WTC11 (cell line): ENCODE measurements around the gene CCDC83. TPM values are rescaled to one million over a fixed set of nuclear protein-coding genes. Genes with fewer than 3 reads are reported as not detected.

Experiments used
- ATAC-seq: fragments of 200-7000 bp; cut with Tn5 transposase; 2 replicates; pipeline ENCODE4 v1.10.0; 2021; ENCODE audit warnings: mild to moderate bottlenecking, moderate library complexity
- CTCF ChIA-PET: fragments of 300-600 bp; sonication (Branson Sonifier 250); formaldehyde crosslinking; loops from one replicate; lab custom pipeline; 2021; ENCODE audit warnings: antibody characterized with exemption; lab: Charles Lee
- POLR2A ChIA-PET: fragments of 350-600 bp; sonication (Branson Sonifier 250); formaldehyde crosslinking; loops from one replicate; lab custom pipeline; 2021; ENCODE audit warnings: antibody characterized with exemption; lab: Charles Lee
- DNase-seq: peaks from one replicate; pipeline ENCODE4 v3.0.0; 2021; ENCODE audit warnings: low spot score
- H3K27ac Mint-ChIP-seq: 2 replicates; pipeline ENCODE4 v1.8.0; 2021; ENCODE audit warnings: mixed read lengths
- H3K27me3 Mint-ChIP-seq: 2 replicates; pipeline ENCODE4 v1.8.0; 2021; ENCODE audit warnings: low read depth, mild to moderate bottlenecking, moderate library complexity, mixed read lengths
- H3K36me3 Mint-ChIP-seq: 2 replicates; pipeline ENCODE4 v1.8.0; 2021; ENCODE audit warnings: mixed read lengths
- H3K4me1 Mint-ChIP-seq: 2 replicates; pipeline ENCODE4 v1.8.0; 2022; ENCODE audit warnings: mixed read lengths
- H3K4me3 Mint-ChIP-seq: 2 replicates; pipeline ENCODE4 v1.8.0; 2021; ENCODE audit warnings: mild to moderate bottlenecking, moderate library complexity, mixed read lengths
- H3K9me3 Mint-ChIP-seq: 2 replicates; pipeline ENCODE4 v1.8.0; 2021; ENCODE audit warnings: mixed read lengths
- AR ChIP-seq: fragments of 250-450 bp; sonication (Bioruptor Pico); IDR thresholded peaks from 2 replicates; pipeline ENCODE4 v1.9.0; 2021; ENCODE audit warnings: mild to moderate bottlenecking
- CBFB ChIP-seq: sonication (generic); formaldehyde crosslinking; IDR thresholded peaks from 2 replicates; pipeline ENCODE4 v1.8.1; 2022; ENCODE audit warnings: mild to moderate bottlenecking, low read depth, missing genetic modification reagents
- CREB1 ChIP-seq: sonication (generic); formaldehyde crosslinking; IDR thresholded peaks from 2 replicates; pipeline ENCODE4 v1.8.0; 2023; ENCODE audit warnings: mild to moderate bottlenecking, missing genetic modification reagents
- CREM ChIP-seq: sonication (generic); formaldehyde crosslinking; IDR thresholded peaks from 2 replicates; pipeline ENCODE4 v1.8.1; 2022; ENCODE audit warnings: mild to moderate bottlenecking, missing genetic modification reagents, moderate library complexity
- E2F1 ChIP-seq: sonication (generic); formaldehyde crosslinking; IDR thresholded peaks from 2 replicates; pipeline ENCODE4 v1.8.0; 2022; ENCODE audit warnings: mild to moderate bottlenecking, missing genetic modification reagents
- NFATC4 ChIP-seq: fragments of 250-450 bp; sonication (Bioruptor Pico); IDR thresholded peaks from 2 replicates; pipeline ENCODE4 v1.9.0; 2021; ENCODE audit warnings: mild to moderate bottlenecking
- SMAD4 ChIP-seq: sonication (generic); formaldehyde crosslinking; IDR thresholded peaks from 2 replicates; pipeline ENCODE4 v1.8.0; 2022; ENCODE audit warnings: mild to moderate bottlenecking, missing genetic modification reagents
- USF2 ChIP-seq: sonication (generic); formaldehyde crosslinking; IDR thresholded peaks from 2 replicates; pipeline ENCODE4 v1.8.1; 2023; ENCODE audit warnings: mild to moderate bottlenecking, missing genetic modification reagents, moderate library complexity
- ZNF138 ChIP-seq: sonication (generic); formaldehyde crosslinking; conservative IDR thresholded peaks from 2 replicates; pipeline ENCODE4 v1.8.1; 2022; ENCODE audit warnings: mild to moderate bottlenecking, moderate library complexity, missing genetic modification reagents
- ZNF263 ChIP-seq: sonication (generic); formaldehyde crosslinking; IDR thresholded peaks from 2 replicates; pipeline ENCODE4 v1.8.1; 2022; ENCODE audit warnings: low read depth, mild to moderate bottlenecking, moderate library complexity, missing genetic modification reagents
- ZNF416 ChIP-seq: fragments of 250-450 bp; sonication (Bioruptor Pico); IDR thresholded peaks from 2 replicates; pipeline ENCODE4 v1.9.0; 2021; ENCODE audit warnings: mild to moderate bottlenecking, inconsistent platforms
- total RNA-seq: library from RNA; stranded (reverse); gene quantifications from 3 replicates; pipeline ENCODE4 v1.2.3, GENCODE V29; 2021
- TF ChIP-seq, protein P1 (sequence below): fragments of 200-600 bp; IDR thresholded peaks from 2 replicates; pipeline ENCODE4 v1.8.0; 2022; ENCODE audit warnings: antibody characterized with exemption
- TF ChIP-seq, protein P2 (sequence below): fragments of 250-450 bp; sonication (Bioruptor Pico); IDR thresholded peaks from 2 replicates; pipeline ENCODE4 v1.9.0; 2021; ENCODE audit warnings: moderate library complexity, mild to moderate bottlenecking, inconsistent platforms, borderline replicate concordance
- TF ChIP-seq, protein P3 (sequence below): sonication (generic); formaldehyde crosslinking; IDR thresholded peaks from 2 replicates; pipeline ENCODE4 v1.8.0; 2023; ENCODE audit warnings: missing genetic modification reagents, mild to moderate bottlenecking, borderline replicate concordance
- TF ChIP-seq, protein P4 (sequence below): sonication (generic); formaldehyde crosslinking; IDR thresholded peaks from 2 replicates; pipeline ENCODE4 v1.8.0; 2022; ENCODE audit warnings: mild to moderate bottlenecking, missing genetic modification reagents
- TF ChIP-seq, protein P5 (sequence below): fragments of 250-450 bp; sonication (Bioruptor Pico); conservative IDR thresholded peaks from 2 replicates; pipeline ENCODE4 v1.9.0; 2021; ENCODE audit warnings: mild to moderate bottlenecking

The CCDC83 gene
- total RNA-seq, 1 experiment from 2014 or later: not detected

DNA sequence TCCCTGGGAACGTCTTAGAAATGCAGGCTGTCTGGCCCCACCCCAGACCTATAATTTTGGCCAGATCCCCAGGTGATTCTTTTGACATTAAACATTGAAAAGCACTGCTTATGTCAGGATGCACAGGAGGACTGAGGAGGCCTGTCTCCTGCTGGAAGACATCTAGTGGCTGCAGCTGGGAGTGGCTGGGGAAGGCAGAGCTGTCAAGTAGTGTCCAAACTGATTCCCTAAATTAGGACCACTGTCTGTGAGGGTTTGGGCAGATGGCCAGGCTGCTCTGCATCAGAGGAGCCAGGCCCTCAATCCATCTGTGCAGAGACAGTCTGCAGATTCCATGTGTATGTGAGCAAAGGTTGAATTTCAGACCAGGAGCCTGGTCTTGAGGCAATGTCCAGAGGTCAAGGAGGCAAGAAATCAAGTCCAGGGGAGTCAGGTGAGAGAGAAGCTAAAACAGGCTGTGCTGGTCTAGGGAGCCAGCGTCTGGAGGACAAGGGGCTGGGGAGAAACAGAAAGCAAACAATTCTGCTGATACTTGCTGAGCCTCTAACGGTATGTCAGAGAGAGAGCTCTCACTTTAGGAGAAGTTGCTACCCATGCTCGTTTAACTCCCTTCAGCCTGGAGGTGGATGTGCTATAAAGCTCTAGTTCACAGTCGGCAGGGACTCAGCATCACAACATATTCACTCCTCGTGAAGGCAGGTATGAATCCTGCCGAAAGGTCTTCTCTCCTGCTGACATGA lies 28.9 kb upstream of the CCDC83 start:
- H3K4me1 Mint-ChIP-seq: peaks cover 9% of the 10 kb centered on the region
- no peaks in the 10 kb centered on the region for H3K36me3 Mint-ChIP-seq
- TF ChIP-seq, protein P1, sequence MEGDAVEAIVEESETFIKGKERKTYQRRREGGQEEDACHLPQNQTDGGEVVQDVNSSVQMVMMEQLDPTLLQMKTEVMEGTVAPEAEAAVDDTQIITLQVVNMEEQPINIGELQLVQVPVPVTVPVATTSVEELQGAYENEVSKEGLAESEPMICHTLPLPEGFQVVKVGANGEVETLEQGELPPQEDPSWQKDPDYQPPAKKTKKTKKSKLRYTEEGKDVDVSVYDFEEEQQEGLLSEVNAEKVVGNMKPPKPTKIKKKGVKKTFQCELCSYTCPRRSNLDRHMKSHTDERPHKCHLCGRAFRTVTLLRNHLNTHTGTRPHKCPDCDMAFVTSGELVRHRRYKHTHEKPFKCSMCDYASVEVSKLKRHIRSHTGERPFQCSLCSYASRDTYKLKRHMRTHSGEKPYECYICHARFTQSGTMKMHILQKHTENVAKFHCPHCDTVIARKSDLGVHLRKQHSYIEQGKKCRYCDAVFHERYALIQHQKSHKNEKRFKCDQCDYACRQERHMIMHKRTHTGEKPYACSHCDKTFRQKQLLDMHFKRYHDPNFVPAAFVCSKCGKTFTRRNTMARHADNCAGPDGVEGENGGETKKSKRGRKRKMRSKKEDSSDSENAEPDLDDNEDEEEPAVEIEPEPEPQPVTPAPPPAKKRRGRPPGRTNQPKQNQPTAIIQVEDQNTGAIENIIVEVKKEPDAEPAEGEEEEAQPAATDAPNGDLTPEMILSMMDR: peak; percentile 38; the same call in 1 of the 2 replicates
- TF ChIP-seq E2F1 (CRISPR knock-in tag): no peak
- H3K27me3 Mint-ChIP-seq: peaks cover 4% of the 10 kb centered on the region
- ChIA-PET POLR2A (no interaction called here), CTCF (interaction anchor here (0.7 to 3.7 kb wide), 9 partner anchors 12 to 362 kb away, joined by 3 to 16 read pairs (median 3); partner anchors contain the start of genes CCDC83 and SYTL2)
- DNase-seq: peak; percentile 43
- H3K27ac Mint-ChIP-seq: no peak overlapping the region
- peak; percentile 93 for ATAC-seq
- peaks cover 12% of the 10 kb centered on the region; the same call in 1 of the 2 replicates for H3K9me3 Mint-ChIP-seq
- no peak overlapping the region for H3K4me3 Mint-ChIP-seq

GRCh38 chr11:85827748-85828639 lies 27.2 kb upstream of the CCDC83 start:
- CTCF ChIA-PET: interaction anchor here (1.7 to 3.7 kb wide), 2 partner anchors 18 to 27 kb away, joined by 6 to 16 read pairs; partner anchors contain the start of genes CCDC83 and SYTL2
- Mint-ChIP-seq H3K9me3 (peaks cover 12% of the 10 kb centered on the region; the same call in 1 of the 2 replicates), H3K27ac (no peak overlapping the region), H3K4me3 (no peak overlapping the region), H3K4me1 (peaks cover 10% of the 10 kb centered on the region), H3K36me3 (no peaks in the 10 kb centered on the region), H3K27me3 (peaks cover 4% of the 10 kb centered on the region)
- POLR2A ChIA-PET: no interaction called here
- ATAC-seq (no peak), DNase-seq (no peak)
- TF ChIP-seq CREB1 (CRISPR knock-in tag) (no peak), CREM (no peak), ZNF416 (CRISPR knock-in tag) (no peak), USF2 (CRISPR knock-in tag) (no peak), ZNF263 (no peak), NFATC4 (CRISPR knock-in tag) (no peak), SMAD4 (CRISPR knock-in tag) (no peak), CBFB (CRISPR knock-in tag) (no peak), ZNF138 (CRISPR knock-in tag) (no peak), AR (no peak)
- TF ChIP-seq, protein P2, sequence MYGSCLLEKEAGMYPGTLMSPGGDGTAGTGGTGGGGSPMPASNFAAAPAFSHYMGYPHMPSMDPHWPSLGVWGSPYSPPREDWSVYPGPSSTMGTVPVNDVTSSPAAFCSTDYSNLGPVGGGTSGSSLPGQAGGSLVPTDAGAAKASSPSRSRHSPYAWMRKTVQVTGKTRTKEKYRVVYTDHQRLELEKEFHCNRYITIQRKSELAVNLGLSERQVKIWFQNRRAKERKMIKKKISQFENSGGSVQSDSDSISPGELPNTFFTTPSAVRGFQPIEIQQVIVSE (CRISPR knock-in tag): no peak
- TF ChIP-seq, protein P3, sequence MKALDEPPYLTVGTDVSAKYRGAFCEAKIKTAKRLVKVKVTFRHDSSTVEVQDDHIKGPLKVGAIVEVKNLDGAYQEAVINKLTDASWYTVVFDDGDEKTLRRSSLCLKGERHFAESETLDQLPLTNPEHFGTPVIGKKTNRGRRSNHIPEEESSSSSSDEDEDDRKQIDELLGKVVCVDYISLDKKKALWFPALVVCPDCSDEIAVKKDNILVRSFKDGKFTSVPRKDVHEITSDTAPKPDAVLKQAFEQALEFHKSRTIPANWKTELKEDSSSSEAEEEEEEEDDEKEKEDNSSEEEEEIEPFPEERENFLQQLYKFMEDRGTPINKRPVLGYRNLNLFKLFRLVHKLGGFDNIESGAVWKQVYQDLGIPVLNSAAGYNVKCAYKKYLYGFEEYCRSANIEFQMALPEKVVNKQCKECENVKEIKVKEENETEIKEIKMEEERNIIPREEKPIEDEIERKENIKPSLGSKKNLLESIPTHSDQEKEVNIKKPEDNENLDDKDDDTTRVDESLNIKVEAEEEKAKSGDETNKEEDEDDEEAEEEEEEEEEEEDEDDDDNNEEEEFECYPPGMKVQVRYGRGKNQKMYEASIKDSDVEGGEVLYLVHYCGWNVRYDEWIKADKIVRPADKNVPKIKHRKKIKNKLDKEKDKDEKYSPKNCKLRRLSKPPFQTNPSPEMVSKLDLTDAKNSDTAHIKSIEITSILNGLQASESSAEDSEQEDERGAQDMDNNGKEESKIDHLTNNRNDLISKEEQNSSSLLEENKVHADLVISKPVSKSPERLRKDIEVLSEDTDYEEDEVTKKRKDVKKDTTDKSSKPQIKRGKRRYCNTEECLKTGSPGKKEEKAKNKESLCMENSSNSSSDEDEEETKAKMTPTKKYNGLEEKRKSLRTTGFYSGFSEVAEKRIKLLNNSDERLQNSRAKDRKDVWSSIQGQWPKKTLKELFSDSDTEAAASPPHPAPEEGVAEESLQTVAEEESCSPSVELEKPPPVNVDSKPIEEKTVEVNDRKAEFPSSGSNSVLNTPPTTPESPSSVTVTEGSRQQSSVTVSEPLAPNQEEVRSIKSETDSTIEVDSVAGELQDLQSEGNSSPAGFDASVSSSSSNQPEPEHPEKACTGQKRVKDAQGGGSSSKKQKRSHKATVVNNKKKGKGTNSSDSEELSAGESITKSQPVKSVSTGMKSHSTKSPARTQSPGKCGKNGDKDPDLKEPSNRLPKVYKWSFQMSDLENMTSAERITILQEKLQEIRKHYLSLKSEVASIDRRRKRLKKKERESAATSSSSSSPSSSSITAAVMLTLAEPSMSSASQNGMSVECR (CRISPR knock-in tag): no peak
- TF ChIP-seq, protein P4, sequence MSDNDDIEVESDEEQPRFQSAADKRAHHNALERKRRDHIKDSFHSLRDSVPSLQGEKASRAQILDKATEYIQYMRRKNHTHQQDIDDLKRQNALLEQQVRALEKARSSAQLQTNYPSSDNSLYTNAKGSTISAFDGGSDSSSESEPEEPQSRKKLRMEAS (CRISPR knock-in tag): no peak
- TF ChIP-seq, protein P5, sequence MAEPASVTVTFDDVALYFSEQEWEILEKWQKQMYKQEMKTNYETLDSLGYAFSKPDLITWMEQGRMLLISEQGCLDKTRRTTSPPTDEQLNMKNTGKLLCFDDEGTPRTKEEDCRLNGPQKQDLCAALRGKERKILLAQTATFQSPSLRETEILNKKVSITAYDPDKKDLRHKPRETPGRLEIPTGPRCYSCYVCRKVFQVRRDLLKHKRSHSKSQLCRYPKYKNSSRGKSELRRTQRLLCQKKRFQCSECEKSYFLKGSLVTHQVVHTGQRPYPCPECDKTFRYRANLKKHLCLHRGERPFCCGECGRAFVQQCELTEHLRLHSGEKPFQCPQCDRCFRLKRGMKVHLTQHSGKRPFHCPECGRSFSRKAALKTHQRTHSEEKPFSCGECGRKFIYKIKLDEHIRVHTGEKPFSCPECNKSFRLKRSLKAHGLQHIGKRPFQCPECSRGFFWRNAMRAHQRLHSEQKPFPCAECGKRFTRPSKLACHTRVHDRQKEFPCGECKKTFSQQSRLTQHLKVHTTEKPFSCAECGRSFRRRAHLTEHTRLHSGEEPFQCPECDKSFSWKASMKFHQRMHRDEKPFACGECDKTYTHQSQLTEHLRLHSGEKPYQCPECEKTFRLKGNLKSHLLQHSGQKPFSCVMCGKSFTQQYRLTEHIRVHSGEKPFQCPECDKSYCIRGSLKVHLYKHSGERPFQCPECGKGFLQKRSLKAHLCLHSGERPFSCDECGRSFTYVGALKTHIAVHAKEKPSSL (CRISPR knock-in tag): no peak
